Measurements from ENCODE around the gene SYT2. TPM values are rescaled to one million over a fixed set of nuclear protein-coding genes. Genes with fewer than 3 reads are reported as not detected.
"Not testable (repeated sequence)": the region's sequence is repeated elsewhere in the genome, so short reads cannot be mapped to it uniquely, and the experiment has no call there.

SYT2 gene
- polyA plus RNA-seq, 1 of the 3 experiments (the other 2 are of a cell fraction): 0.03 TPM

DNA sequence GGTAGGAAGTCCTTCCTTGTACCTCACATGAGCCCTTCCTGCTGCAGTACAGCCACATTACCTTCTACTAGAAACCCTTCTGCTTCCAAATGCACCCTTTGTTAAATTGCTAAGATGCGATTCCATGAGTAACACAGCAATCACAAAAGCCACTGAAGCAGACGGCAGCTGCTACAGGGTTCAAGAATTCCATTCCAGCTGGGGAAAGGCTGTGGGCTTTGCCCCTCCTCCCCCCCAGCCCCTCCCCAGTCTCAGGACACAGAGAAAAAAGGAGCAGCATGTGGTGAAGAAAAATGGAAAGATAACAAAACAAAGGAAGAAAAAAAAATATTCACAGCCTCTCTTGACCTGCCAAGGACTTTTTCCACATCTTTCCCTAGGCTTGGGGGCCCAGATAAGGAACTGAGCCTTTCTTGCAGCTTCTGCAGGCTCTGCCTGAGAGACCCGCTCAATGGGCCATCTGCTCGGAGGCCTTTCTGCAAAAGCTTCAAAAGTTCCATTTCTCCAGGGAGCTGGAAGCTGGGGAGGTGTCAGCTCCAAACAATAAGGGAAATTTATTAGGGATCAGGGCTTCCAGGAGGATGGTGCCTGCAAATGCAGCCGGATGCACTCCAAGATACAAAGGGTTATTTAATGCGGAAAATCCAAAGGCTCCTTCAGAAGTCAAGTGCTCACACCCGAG, 72.1 kb downstream of the SYT2 start:
- Histone ChIP-seq H3K27me3 (ENCODE audit: insufficient read depth) (peaks cover 43% of the 10 kb centered on the region), H3K27ac (ENCODE audit: low read depth in 2 of 2, low read length in 1 of 2) (no peak overlapping the region), H3K79me2 (ENCODE audit: insufficient read depth) (no peaks in the 10 kb centered on the region), H3K36me3 (replicated peaks in 1 of 2; ENCODE audit: control insufficient read depth in 1 of 2, insufficient read depth in 2 of 2, low read length in 1 of 2) (no peaks in the 10 kb centered on the region), H3K4me3 (ENCODE audit: low read depth in 2 of 2, low read length in 1 of 2) (no peak overlapping the region), H3K9ac (no peak overlapping the region), H3F3A (replicated peaks; ENCODE audit: insufficient read depth) (no peaks in the 10 kb centered on the region), H3K4me2 (no peak overlapping the region), H3K9me2 (no peaks in the 10 kb centered on the region), H2AFZ (ENCODE audit: low read depth) (no peak overlapping the region), H3K9me3 (no peaks in the 10 kb centered on the region), H4K20me1 (ENCODE audit: insufficient read depth) (no peaks in the 10 kb centered on the region), H3K4me1 (ENCODE audit: control insufficient read depth in 1 of 2, insufficient read depth in 2 of 2, low read depth in 1 of 2, low read length in 1 of 2) (peaks cover 0 to 8% of the 10 kb centered on the region in 2 experiments; a peak in 1 of 4 replicates)
- no peak for TF ChIP-seq GABPA (IDR thresholded peaks at IDR 0.05; ENCODE audit: low read depth)
- no peak for TF ChIP-seq TCF12 (IDR thresholded peaks at IDR 0.05)
- TF ChIP-seq, protein P1, sequence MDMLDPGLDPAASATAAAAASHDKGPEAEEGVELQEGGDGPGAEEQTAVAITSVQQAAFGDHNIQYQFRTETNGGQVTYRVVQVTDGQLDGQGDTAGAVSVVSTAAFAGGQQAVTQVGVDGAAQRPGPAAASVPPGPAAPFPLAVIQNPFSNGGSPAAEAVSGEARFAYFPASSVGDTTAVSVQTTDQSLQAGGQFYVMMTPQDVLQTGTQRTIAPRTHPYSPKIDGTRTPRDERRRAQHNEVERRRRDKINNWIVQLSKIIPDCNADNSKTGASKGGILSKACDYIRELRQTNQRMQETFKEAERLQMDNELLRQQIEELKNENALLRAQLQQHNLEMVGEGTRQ (IDR thresholded peaks at IDR 0.05; ENCODE audit: borderline replicate concordance, low read depth, low read length): no peak
- TF ChIP-seq RXRA (IDR thresholded peaks at IDR 0.05; ENCODE audit: borderline replicate concordance, low read depth): no peak
- no peak for TF ChIP-seq TAF1 (IDR thresholded peaks at IDR 0.05; ENCODE audit: borderline replicate concordance, low read depth, low read length)
- TF ChIP-seq, protein P2, sequence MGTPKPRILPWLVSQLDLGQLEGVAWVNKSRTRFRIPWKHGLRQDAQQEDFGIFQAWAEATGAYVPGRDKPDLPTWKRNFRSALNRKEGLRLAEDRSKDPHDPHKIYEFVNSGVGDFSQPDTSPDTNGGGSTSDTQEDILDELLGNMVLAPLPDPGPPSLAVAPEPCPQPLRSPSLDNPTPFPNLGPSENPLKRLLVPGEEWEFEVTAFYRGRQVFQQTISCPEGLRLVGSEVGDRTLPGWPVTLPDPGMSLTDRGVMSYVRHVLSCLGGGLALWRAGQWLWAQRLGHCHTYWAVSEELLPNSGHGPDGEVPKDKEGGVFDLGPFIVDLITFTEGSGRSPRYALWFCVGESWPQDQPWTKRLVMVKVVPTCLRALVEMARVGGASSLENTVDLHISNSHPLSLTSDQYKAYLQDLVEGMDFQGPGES (IDR thresholded peaks at IDR 0.05; ENCODE audit: low read depth, low read length): no peak
- no peak for TF ChIP-seq ELF1 (IDR thresholded peaks at IDR 0.05)
- no peak for TF ChIP-seq EP300 (IDR thresholded peaks at IDR 0.05; ENCODE audit: borderline replicate concordance in 1 of 2, low read depth in 1 of 2, low read length in 1 of 2)
- no peak for TF ChIP-seq MXI1 (IDR thresholded peaks at IDR 0.05; ENCODE audit: low read depth, low read length)
- no peak for TF ChIP-seq MEF2A (IDR thresholded peaks at IDR 0.05; ENCODE audit: borderline replicate concordance, low read depth)
- TF ChIP-seq FOXM1 (IDR thresholded peaks at IDR 0.05; ENCODE audit: low read depth): no peak
- TF ChIP-seq, protein P3, sequence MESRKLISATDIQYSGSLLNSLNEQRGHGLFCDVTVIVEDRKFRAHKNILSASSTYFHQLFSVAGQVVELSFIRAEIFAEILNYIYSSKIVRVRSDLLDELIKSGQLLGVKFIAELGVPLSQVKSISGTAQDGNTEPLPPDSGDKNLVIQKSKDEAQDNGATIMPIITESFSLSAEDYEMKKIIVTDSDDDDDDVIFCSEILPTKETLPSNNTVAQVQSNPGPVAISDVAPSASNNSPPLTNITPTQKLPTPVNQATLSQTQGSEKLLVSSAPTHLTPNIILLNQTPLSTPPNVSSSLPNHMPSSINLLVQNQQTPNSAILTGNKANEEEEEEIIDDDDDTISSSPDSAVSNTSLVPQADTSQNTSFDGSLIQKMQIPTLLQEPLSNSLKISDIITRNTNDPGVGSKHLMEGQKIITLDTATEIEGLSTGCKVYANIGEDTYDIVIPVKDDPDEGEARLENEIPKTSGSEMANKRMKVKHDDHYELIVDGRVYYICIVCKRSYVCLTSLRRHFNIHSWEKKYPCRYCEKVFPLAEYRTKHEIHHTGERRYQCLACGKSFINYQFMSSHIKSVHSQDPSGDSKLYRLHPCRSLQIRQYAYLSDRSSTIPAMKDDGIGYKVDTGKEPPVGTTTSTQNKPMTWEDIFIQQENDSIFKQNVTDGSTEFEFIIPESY (IDR thresholded peaks at IDR 0.05; ENCODE audit: borderline replicate concordance, low read depth): no peak
- TF ChIP-seq, protein P4, sequence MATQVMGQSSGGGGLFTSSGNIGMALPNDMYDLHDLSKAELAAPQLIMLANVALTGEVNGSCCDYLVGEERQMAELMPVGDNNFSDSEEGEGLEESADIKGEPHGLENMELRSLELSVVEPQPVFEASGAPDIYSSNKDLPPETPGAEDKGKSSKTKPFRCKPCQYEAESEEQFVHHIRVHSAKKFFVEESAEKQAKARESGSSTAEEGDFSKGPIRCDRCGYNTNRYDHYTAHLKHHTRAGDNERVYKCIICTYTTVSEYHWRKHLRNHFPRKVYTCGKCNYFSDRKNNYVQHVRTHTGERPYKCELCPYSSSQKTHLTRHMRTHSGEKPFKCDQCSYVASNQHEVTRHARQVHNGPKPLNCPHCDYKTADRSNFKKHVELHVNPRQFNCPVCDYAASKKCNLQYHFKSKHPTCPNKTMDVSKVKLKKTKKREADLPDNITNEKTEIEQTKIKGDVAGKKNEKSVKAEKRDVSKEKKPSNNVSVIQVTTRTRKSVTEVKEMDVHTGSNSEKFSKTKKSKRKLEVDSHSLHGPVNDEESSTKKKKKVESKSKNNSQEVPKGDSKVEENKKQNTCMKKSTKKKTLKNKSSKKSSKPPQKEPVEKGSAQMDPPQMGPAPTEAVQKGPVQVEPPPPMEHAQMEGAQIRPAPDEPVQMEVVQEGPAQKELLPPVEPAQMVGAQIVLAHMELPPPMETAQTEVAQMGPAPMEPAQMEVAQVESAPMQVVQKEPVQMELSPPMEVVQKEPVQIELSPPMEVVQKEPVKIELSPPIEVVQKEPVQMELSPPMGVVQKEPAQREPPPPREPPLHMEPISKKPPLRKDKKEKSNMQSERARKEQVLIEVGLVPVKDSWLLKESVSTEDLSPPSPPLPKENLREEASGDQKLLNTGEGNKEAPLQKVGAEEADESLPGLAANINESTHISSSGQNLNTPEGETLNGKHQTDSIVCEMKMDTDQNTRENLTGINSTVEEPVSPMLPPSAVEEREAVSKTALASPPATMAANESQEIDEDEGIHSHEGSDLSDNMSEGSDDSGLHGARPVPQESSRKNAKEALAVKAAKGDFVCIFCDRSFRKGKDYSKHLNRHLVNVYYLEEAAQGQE (IDR thresholded peaks at IDR 0.05; ENCODE audit: low read depth, low read length): no peak
- TF ChIP-seq RAD21 (IDR thresholded peaks at IDR 0.05; ENCODE audit: low read length): no peak
- TF ChIP-seq TEAD4 (IDR thresholded peaks at IDR 0.05; ENCODE audit: borderline replicate concordance, insufficient read depth): no peak
- TF ChIP-seq, protein P5, sequence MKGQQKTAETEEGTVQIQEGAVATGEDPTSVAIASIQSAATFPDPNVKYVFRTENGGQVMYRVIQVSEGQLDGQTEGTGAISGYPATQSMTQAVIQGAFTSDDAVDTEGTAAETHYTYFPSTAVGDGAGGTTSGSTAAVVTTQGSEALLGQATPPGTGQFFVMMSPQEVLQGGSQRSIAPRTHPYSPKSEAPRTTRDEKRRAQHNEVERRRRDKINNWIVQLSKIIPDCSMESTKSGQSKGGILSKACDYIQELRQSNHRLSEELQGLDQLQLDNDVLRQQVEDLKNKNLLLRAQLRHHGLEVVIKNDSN (IDR thresholded peaks at IDR 0.05; ENCODE audit: borderline replicate concordance, low read depth): no peak
- no peak for DNase-seq
- WGBS (ENCODE audit: low lambda C conversion rate): 73% methylated on average over 7 of the region's 7 CpGs
- ChIA-PET CTCF (interaction anchor here (0.9 to 1.2 kb wide), 3 partner anchors 72 to 137 kb away, joined by 3 to 4 read pairs (median 3); partner anchors contain the start of gene SYT2), POLR2A (no interaction called here)

DNA sequence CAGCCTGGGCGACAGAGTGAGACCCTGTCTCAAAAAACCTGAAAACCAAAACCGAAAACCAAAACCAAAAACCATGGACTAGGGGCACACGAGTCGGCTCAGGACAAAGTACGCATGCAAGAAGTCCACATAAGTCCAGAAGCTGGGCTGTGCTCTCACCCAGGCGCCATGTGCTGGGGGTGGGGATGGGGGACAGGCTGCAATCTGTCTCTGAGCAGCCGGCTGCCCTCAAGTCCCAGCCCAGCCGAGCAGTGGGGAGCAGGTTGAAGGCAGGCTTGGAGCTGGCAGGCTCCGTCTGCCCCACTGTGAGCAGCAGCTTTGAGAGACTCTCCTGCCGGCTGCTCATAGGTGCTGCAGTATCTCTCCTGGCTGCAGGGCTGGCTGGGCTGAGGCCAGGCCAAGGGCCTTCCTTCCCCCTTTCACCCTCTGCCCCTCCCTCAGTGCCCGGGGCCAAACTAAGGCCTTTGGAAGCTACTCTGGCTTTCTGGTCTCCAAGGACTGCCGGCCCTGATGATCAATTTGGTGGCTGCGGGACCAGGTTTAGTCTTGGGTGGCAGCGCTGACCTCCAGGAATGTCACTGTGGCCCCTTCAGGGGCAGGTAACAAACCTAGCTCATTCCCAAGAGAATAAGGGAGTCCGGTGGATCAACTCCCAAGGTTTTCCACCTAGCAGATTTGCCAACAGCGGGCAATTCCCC, 72.8 kb downstream of the SYT2 start:
- H3K9ac ChIP-seq: not testable (repeated sequence)
- peaks cover 36% of the 10 kb centered on the region; the same call in 1 of the 2 replicates for H3K27me3 ChIP-seq (ENCODE audit: insufficient read depth)

More for the DNA sequence above, 72.8 kb downstream of the SYT2 start:
- H3K4me1 ChIP-seq (ENCODE audit: control insufficient read depth in 1 of 2, insufficient read depth in 2 of 2, low read depth in 1 of 2, low read length in 1 of 2); H3K4me2 ChIP-seq; H3K4me3 ChIP-seq (ENCODE audit: low read depth in 2 of 2, low read length in 1 of 2); H3K79me2 ChIP-seq (ENCODE audit: insufficient read depth); H2AFZ ChIP-seq (ENCODE audit: low read depth); DNase-seq; H3K9me2 ChIP-seq; H4K20me1 ChIP-seq (ENCODE audit: insufficient read depth); H3K27ac ChIP-seq (ENCODE audit: low read depth in 2 of 2, low read length in 1 of 2); H3K36me3 ChIP-seq (replicated peaks in 1 of 2; ENCODE audit: control insufficient read depth in 1 of 2, insufficient read depth in 2 of 2, low read length in 1 of 2); POLR2A ChIA-PET; H3F3A ChIP-seq (replicated peaks; ENCODE audit: insufficient read depth); H3K9me3 ChIP-seq: not testable (repeated sequence)
- CTCF ChIA-PET: interaction anchor here (0.9 to 1.1 kb wide), 2 partner anchors 72 to 82 kb away, joined by 3 read pairs; partner anchors contain the start of gene SYT2
- 75% methylated on average over 10 of the region's 16 CpGs for WGBS (ENCODE audit: low lambda C conversion rate)

All from SK-N-SH (cell line).